ENCODE data around the gene MTHFD2.

DNA sequence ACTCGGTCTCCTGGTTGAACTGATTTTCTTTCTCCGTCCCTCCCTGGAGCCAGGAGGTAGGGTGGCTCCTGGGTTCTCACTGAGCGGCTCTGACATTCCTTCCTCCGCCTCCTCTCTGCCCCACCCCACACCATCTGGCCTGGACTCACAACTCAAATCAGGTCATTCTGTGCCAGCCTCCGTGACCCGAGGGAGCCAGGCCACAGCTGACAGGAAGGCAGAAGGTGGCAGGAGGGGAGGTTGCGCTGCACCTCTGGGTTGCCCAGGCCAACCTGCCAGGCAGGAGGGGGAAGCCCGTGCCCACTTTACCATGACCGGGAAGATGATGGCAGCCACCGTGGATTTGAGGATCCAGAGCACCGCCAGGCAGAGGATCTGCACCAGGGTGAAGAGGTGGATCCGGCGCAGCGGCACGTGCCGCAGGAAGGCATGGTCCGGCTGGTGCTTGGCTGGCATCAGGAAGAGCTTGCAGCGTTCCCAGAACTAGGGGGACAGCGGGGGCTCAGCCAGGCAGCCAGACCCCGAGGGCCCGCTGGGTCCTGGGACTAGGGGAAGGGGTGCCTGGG lies 28.3 kb downstream of the MTHFD2 start:
- TF ChIP-seq, protein P1, sequence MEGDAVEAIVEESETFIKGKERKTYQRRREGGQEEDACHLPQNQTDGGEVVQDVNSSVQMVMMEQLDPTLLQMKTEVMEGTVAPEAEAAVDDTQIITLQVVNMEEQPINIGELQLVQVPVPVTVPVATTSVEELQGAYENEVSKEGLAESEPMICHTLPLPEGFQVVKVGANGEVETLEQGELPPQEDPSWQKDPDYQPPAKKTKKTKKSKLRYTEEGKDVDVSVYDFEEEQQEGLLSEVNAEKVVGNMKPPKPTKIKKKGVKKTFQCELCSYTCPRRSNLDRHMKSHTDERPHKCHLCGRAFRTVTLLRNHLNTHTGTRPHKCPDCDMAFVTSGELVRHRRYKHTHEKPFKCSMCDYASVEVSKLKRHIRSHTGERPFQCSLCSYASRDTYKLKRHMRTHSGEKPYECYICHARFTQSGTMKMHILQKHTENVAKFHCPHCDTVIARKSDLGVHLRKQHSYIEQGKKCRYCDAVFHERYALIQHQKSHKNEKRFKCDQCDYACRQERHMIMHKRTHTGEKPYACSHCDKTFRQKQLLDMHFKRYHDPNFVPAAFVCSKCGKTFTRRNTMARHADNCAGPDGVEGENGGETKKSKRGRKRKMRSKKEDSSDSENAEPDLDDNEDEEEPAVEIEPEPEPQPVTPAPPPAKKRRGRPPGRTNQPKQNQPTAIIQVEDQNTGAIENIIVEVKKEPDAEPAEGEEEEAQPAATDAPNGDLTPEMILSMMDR (conservative IDR thresholded peaks at IDR 0.05 in 1 of 2, IDR thresholded peaks at IDR 0.05 in 1 of 2; ENCODE audit: extremely low read depth in 1 of 2, insufficient read depth in 1 of 2, low read depth in 1 of 2, low read length in 2 of 2): no peak
- TF ChIP-seq EZH2 (IDR thresholded peaks at IDR 0.05; ENCODE audit: borderline replicate concordance, low read length): no peak

All from mammary epithelial cell (primary cell).